GM18505 (cell line): ENCODE results near the gene TRPV2.
"Not testable (repeated sequence)": the region's sequence is repeated elsewhere in the genome, so short reads cannot be mapped to it uniquely, and the experiment has no call there.

Source experiments
- ATAC-seq: cut with Tn5 transposase; IDR thresholded peaks from one replicate; pipeline ENCODE4 v1.9.1; 2021; ENCODE audit not compliant: unreplicated experiment
- POLR2A ChIP-seq: IDR thresholded peaks from 4 replicates; pipeline ENCODE4 v1.6.1; 2011; ENCODE audit warnings: borderline replicate concordance; ENCODE audit not compliant: insufficient read depth, insufficient read length; ENCODE audit errors: extremely low read depth

The TRPV2 gene

GRCh38 chr17:16415031-16415924, at the start of gene TRPV2:
TRPV2 (plus strand) TSS chr17:16415571; CDS start chr17:16417669, 2,098 bp downstream.
- ATAC-seq: no peak
- peak; percentile 62 for TF ChIP-seq POLR2A

GRCh38 chr17:16371742-16372141, 43.6 kb upstream of the TRPV2 start:
- no peak for TF ChIP-seq POLR2A
- no peak for ATAC-seq

- TF ChIP-seq POLR2A: no peak
Measured at GRCh38 chr17:16374146-16374938, 41.0 kb upstream of the TRPV2 start.

GRCh38 chr17:16377941-16378341, 37.4 kb upstream of the TRPV2 start:
- no peak for TF ChIP-seq POLR2A
- ATAC-seq: no peak

More at GRCh38 chr17:16374146-16374938, 41.0 kb upstream of the TRPV2 start:
- no peak for ATAC-seq

GRCh38 chr17:16378636-16379282, 36.6 kb upstream of the TRPV2 start:
- no peak for TF ChIP-seq POLR2A
- no peak for ATAC-seq

GRCh38 chr17:16379654-16380053, 35.7 kb upstream of the TRPV2 start:
- TF ChIP-seq POLR2A: no peak
- no peak for ATAC-seq

GRCh38 chr17:16380640-16381495, 34.5 kb upstream of the TRPV2 start, which contains the start of gene UBB:
UBB (plus strand) TSS chr17:16381091; CDS start chr17:16381908, 817 bp downstream.
- ATAC-seq: peak; percentile 91
- peak; percentile 100 for TF ChIP-seq POLR2A

GRCh38 chr17:16381496-16381820, 33.9 kb upstream of the TRPV2 start:
- peak; percentile 6 for ATAC-seq
- no peak for TF ChIP-seq POLR2A

GRCh38 chr17:16383216-16383615, 32.2 kb upstream of the TRPV2 start:
- peak; percentile 29 for TF ChIP-seq POLR2A
- ATAC-seq: no peak

- no peak for ATAC-seq
- TF ChIP-seq POLR2A: no peak
Measured at GRCh38 chr17:16383772-16384287, 31.5 kb upstream of the TRPV2 start.

- no peak for TF ChIP-seq POLR2A
- no peak for ATAC-seq
Measured at GRCh38 chr17:16384557-16384956, 30.8 kb upstream of the TRPV2 start.

GRCh38 chr17:16386126-16386507, 29.3 kb upstream of the TRPV2 start:
- not testable (repeated sequence) for ATAC-seq

- ATAC-seq: no peak
- no peak for TF ChIP-seq POLR2A
Measured at GRCh38 chr17:16391451-16391850, 23.9 kb upstream of the TRPV2 start.

GRCh38 chr17:16392491-16392890, 22.9 kb upstream of the TRPV2 start:
- not testable (repeated sequence) for ATAC-seq

- ATAC-seq: not testable (repeated sequence)
Measured at GRCh38 chr17:16395887-16396286, 19.5 kb upstream of the TRPV2 start.

- not testable (repeated sequence) for ATAC-seq
Measured at GRCh38 chr17:16396693-16397092, 18.7 kb upstream of the TRPV2 start.
